HCT116 (cell line): ENCODE data around the gene EZH2. TPM values are rescaled to one million over a fixed set of nuclear protein-coding genes. Genes with fewer than 3 reads are reported as not detected.

Experiments
- ATAC-seq: fragments of 200-7000 bp; cut with Tn5 transposase; 2 replicates; pipeline ENCODE4 v1.9.1; 2020; ENCODE audit warnings: mild to moderate bottlenecking, moderate library complexity
- BruUV-seq: library from RNA; stranded (reverse); fragments of 400-500 nt; replicated peaks from 2 replicates; lab custom pipeline; 2021; lab: Mats Ljungman, UMichigan
- CTCF ChIA-PET: fragments of 300-600 bp; sonication (Branson Sonifier 250); formaldehyde crosslinking; loops from one replicate; lab custom pipeline; 2021; ENCODE audit warnings: antibody characterized with exemption; lab: Charles Lee
- POLR2A ChIA-PET: fragments of 300-600, 350-600 bp; sonication (Branson Sonifier 250); formaldehyde crosslinking; loops from one replicate; lab custom pipeline; 2021; ENCODE audit warnings: antibody characterized with exemption; lab: Charles Lee
- RAD21 ChIA-PET, 2 experiments: fragments of 300-600 bp; sonication (Branson Sonifier 250); formaldehyde crosslinking; loops; one replicate each; lab custom pipeline; 2023; ENCODE audit warnings: low total read pairs in 2 of 2; ENCODE audit not compliant: uncharacterized antibody in 2 of 2, unreplicated experiment in 2 of 2, low non-redundant PET in 1 of 2; lab: Charles Lee
- DNase-seq: peaks from one replicate; pipeline ENCODE4 v3.0.0-alpha.2; 2010; ENCODE audit warnings: low read depth, low spot score
- H2AFZ ChIP-seq: fragments of 200-600 bp; shearing (Covaris generic), sonication (generic); 2 replicates; pipeline ENCODE4 v1.6.1; 2017; ENCODE audit warnings: low read depth, mixed run types, mixed read lengths, antibody characterized with exemption, low read length; ENCODE audit not compliant: poor library complexity, severe bottlenecking
- H3K27ac ChIP-seq: 2 replicates; pipeline ENCODE4 v1.5.1; 2012; ENCODE audit warnings: low read depth, low read length
- H3K27me3 ChIP-seq: fragments of 200-600 bp; sonication (generic); 2 replicates; pipeline ENCODE4 v1.6.1; 2016; ENCODE audit warnings: mixed run types, low read length, mixed read lengths; ENCODE audit not compliant: insufficient read depth
- H3K36me3 ChIP-seq, 2 experiments: fragments of 200-500 bp in 1 of 2; fragments of 200-600 bp in 1 of 2; sonication (Bioruptor generic) in 1 of 2; sonication (generic) in 1 of 2; 2 replicates each; pipeline versions ENCODE4 v1.5.1 to v1.6.1; 2014 to 2016; ENCODE audit warnings: low read length in 2 of 2, inconsistent platforms in 1 of 2, mixed read lengths in 1 of 2, mixed run types in 1 of 2; ENCODE audit not compliant: insufficient read depth in 2 of 2, control insufficient read depth in 1 of 2
- H3K4me1 ChIP-seq, 2 experiments: fragments of 200-600 bp in 1 of 2; sonication (generic) in 1 of 2; 2 replicates each; pipeline versions ENCODE4 v1.5.1 to v1.6.1; 2012 to 2017; ENCODE audit warnings: low read length in 2 of 2, inconsistent platforms in 1 of 2, mild to moderate bottlenecking in 1 of 2, mixed read lengths in 1 of 2, mixed run types in 1 of 2, moderate library complexity in 1 of 2; ENCODE audit not compliant: insufficient read depth in 2 of 2, control insufficient read depth in 1 of 2
- H3K4me2 ChIP-seq: fragments of 200-600 bp; sonication (generic); 2 replicates; pipeline ENCODE4 v1.6.1; 2017; ENCODE audit warnings: mixed run types, low read length, mixed read lengths
- H3K4me3 ChIP-seq, 2 experiments: fragments of 200-600 bp in 1 of 2; sonication (generic) in 1 of 2; replicated peaks in 1 of 2; 2 replicates each; pipeline ENCODE4 v1.5.1; 2011 to 2016; ENCODE audit warnings: low read length in 2 of 2, control low read depth in 1 of 2, low read depth in 1 of 2, mild to moderate bottlenecking in 1 of 2, mixed read lengths in 1 of 2, mixed run types in 1 of 2
- H3K79me2 ChIP-seq: fragments of 200-600 bp; sonication (generic); 2 replicates; pipeline ENCODE4 v1.6.1; 2017; ENCODE audit warnings: mild to moderate bottlenecking, mixed run types, low read length, moderate library complexity, mixed read lengths; ENCODE audit not compliant: insufficient read depth
- H3K9ac ChIP-seq: fragments of 200-600 bp; sonication (generic); 2 replicates; pipeline ENCODE4 v1.6.1; 2016; ENCODE audit warnings: low read length, mixed read lengths
- H3K9me2 ChIP-seq: fragments of 200-600 bp; sonication (generic), shearing (Covaris generic); 2 replicates; pipeline ENCODE4 v1.6.1; 2017; ENCODE audit warnings: mixed run types, mild to moderate bottlenecking, moderate library complexity; ENCODE audit not compliant: insufficient read depth
- H3K9me3 ChIP-seq, 2 experiments: fragments of 200-500 bp in 1 of 2; fragments of 200-600 bp in 1 of 2; sonication (Bioruptor generic) in 1 of 2; sonication (generic) in 1 of 2; 2 replicates each; pipeline ENCODE4 v1.6.1; 2014 to 2017; ENCODE audit warnings: low read length in 2 of 2, mixed read lengths in 2 of 2, inconsistent platforms in 1 of 2, low read depth in 1 of 2, mild to moderate bottlenecking in 1 of 2, mixed run types in 1 of 2, moderate library complexity in 1 of 2; ENCODE audit not compliant: control insufficient read depth in 1 of 2, insufficient read depth in 1 of 2
- H4K20me1 ChIP-seq: fragments of 200-600 bp; sonication (generic), shearing (Covaris generic); 2 replicates; pipeline ENCODE4 v1.6.1; 2017; ENCODE audit warnings: mixed run types, mild to moderate bottlenecking, moderate library complexity; ENCODE audit not compliant: insufficient read depth
- CBX3 ChIP-seq: IDR thresholded peaks from 2 replicates; pipeline ENCODE4 v1.6.1; 2012; ENCODE audit warnings: low read depth
- EGR1 ChIP-seq: IDR thresholded peaks from 2 replicates; pipeline ENCODE4 v1.6.1; 2012; ENCODE audit warnings: low read depth
- ELF1 ChIP-seq: IDR thresholded peaks from 2 replicates; pipeline ENCODE4 v1.6.1; 2012; ENCODE audit warnings: low read depth, borderline replicate concordance
- EZH2phosphoT487 ChIP-seq: fragments of 200-600 bp; IDR thresholded peaks from 2 replicates; pipeline ENCODE4 v1.6.1; 2018; ENCODE audit warnings: antibody characterized with exemption, borderline replicate concordance
- FOSL1 ChIP-seq: IDR thresholded peaks from 2 replicates; pipeline ENCODE4 v1.6.1; 2012; ENCODE audit warnings: low read depth
- JUND ChIP-seq: IDR thresholded peaks from 2 replicates; pipeline ENCODE4 v1.6.1; 2012
- SIN3A ChIP-seq: IDR thresholded peaks from 2 replicates; pipeline ENCODE4 v1.6.1; 2012; ENCODE audit warnings: low read depth
- SP1 ChIP-seq: IDR thresholded peaks from 2 replicates; pipeline ENCODE4 v1.6.1; 2012; ENCODE audit warnings: low read depth
- ZFX ChIP-seq: fragments of 450-650 bp; IDR thresholded peaks from 2 replicates; pipeline ENCODE4 v1.6.1; 2017
- ZNF274 ChIP-seq: fragments of 200-500 bp; sonication (Bioruptor generic); IDR thresholded peaks from 2 replicates; pipeline ENCODE4 v1.6.1; 2014; ENCODE audit warnings: mild to moderate bottlenecking, low read depth, low read length, inconsistent platforms
- intact Hi-C: fragments of 100-400 bp; cut with micrococcal nuclease; formaldehyde crosslinking; loops from 2 replicates; pipeline ENCODE4 v1.10.0; 2022
- total RNA-seq: library from RNA; stranded (reverse); gene quantifications from one replicate; pipeline ENCODE4 v1.2.1, GENCODE V29; 2021; ENCODE audit not compliant: unreplicated experiment
- TF ChIP-seq, protein P1 (sequence below): IDR thresholded peaks from 2 replicates; pipeline ENCODE4 v1.6.1; 2012; ENCODE audit warnings: low read depth

EZH2 gene
- total RNA-seq, 1 experiment from 2014 or later, result 55.2 TPM

GRCh38 chr7:148803094-148803493 lies 81.0 kb downstream of the EZH2 start:
- no peaks in the 10 kb centered on the region for H3K27me3 ChIP-seq
- H3K36me3 ChIP-seq, result peaks cover 26 to 30% of the 10 kb centered on the region in 2 experiments; a peak in 3 of 4 replicates
- ChIA-PET RAD21 (no interaction called here), POLR2A (no interaction called here), CTCF (interaction anchor here (0.6 kb wide), 1 partner anchor 690 kb away, joined by 3 read pairs; no protein-coding TSS in a partner anchor)
- no peak for TF ChIP-seq CBX3
- TF ChIP-seq ZNF274, result no peak
- no peak for TF ChIP-seq FOSL1
- no peak for TF ChIP-seq SP1
- TF ChIP-seq SIN3A, result no peak
- TF ChIP-seq, protein P1, sequence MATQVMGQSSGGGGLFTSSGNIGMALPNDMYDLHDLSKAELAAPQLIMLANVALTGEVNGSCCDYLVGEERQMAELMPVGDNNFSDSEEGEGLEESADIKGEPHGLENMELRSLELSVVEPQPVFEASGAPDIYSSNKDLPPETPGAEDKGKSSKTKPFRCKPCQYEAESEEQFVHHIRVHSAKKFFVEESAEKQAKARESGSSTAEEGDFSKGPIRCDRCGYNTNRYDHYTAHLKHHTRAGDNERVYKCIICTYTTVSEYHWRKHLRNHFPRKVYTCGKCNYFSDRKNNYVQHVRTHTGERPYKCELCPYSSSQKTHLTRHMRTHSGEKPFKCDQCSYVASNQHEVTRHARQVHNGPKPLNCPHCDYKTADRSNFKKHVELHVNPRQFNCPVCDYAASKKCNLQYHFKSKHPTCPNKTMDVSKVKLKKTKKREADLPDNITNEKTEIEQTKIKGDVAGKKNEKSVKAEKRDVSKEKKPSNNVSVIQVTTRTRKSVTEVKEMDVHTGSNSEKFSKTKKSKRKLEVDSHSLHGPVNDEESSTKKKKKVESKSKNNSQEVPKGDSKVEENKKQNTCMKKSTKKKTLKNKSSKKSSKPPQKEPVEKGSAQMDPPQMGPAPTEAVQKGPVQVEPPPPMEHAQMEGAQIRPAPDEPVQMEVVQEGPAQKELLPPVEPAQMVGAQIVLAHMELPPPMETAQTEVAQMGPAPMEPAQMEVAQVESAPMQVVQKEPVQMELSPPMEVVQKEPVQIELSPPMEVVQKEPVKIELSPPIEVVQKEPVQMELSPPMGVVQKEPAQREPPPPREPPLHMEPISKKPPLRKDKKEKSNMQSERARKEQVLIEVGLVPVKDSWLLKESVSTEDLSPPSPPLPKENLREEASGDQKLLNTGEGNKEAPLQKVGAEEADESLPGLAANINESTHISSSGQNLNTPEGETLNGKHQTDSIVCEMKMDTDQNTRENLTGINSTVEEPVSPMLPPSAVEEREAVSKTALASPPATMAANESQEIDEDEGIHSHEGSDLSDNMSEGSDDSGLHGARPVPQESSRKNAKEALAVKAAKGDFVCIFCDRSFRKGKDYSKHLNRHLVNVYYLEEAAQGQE, result no peak
- no peak for TF ChIP-seq EGR1
- no peak for TF ChIP-seq JUND
- TF ChIP-seq ELF1, result no peak
- TF ChIP-seq ZFX, result no peak
- no peak for TF ChIP-seq EZH2phosphoT487
- H3K4me1 ChIP-seq, result no peaks in the 10 kb centered on the region
- intact Hi-C loops, result no loop called here
- no peak overlapping the region for H3K4me3 ChIP-seq
- H2AFZ ChIP-seq, result no peak overlapping the region
- H3K9me2 ChIP-seq, result no peaks in the 10 kb centered on the region
- H3K79me2 ChIP-seq, result no peaks in the 10 kb centered on the region
- no peaks in the 10 kb centered on the region for H4K20me1 ChIP-seq
- BruUV-seq, result no TSS peak
- H3K27ac ChIP-seq, result no peak overlapping the region
- ATAC-seq (peak; percentile 10; the same call in 1 of the 2 replicates), DNase-seq (no peak)
- no peaks in the 10 kb centered on the region for H3K9me3 ChIP-seq
- no peak overlapping the region for H3K9ac ChIP-seq
- H3K4me2 ChIP-seq, result no peak overlapping the region
